ENCODE measurements around the gene ADK.
"Not testable (repeated sequence)": the region's sequence is repeated elsewhere in the genome, so short reads cannot be mapped to it uniquely, and the experiment has no call there.

ADK gene

GRCh38 chr10:74507951-74508350, 356.9 kb downstream of the ADK start:
- Mint-ChIP-seq H3K9me3 (no peaks in the 10 kb centered on the region), H3K27ac (no peak overlapping the region)

GRCh38 chr10:74510594-74510993, 359.6 kb downstream of the ADK start:
- H3K4me1 Mint-ChIP-seq (ENCODE audit: low read depth in 2 of 2), result no peaks in the 10 kb centered on the region
- ATAC-seq (replicated peaks), result no peak
- no peaks in the 10 kb centered on the region for H3K36me3 Mint-ChIP-seq (ENCODE audit: insufficient read depth)
- no peaks in the 10 kb centered on the region for H3K27me3 Mint-ChIP-seq
- peaks cover 2 to 21% of the 10 kb centered on the region in 2 donors for H3K9me3 Mint-ChIP-seq
- no peak overlapping the region for H3K4me3 Mint-ChIP-seq
- no peak overlapping the region for H3K27ac Mint-ChIP-seq
- DNase-seq, result no peak

More at GRCh38 chr10:74507951-74508350, 356.9 kb downstream of the ADK start:
- Mint-ChIP-seq H3K4me3 (no peak overlapping the region), H3K27me3 (no peaks in the 10 kb centered on the region), H3K36me3 (ENCODE audit: insufficient read depth) (no peaks in the 10 kb centered on the region), H3K4me1 (ENCODE audit: low read depth in 2 of 2) (peaks cover 0 to 1% of the 10 kb centered on the region in 2 donors)
- no peak for DNase-seq
- no peak for ATAC-seq (replicated peaks)

GRCh38 chr10:74511051-74511450, 360.0 kb downstream of the ADK start:
- H3K27me3 Mint-ChIP-seq, result no peaks in the 10 kb centered on the region
- H3K4me3 Mint-ChIP-seq, result no peak overlapping the region
- peaks cover 0 to 1% of the 10 kb centered on the region in 2 donors for H3K4me1 Mint-ChIP-seq (ENCODE audit: low read depth in 2 of 2)
- peaks cover 2 to 21% of the 10 kb centered on the region in 2 donors for H3K9me3 Mint-ChIP-seq
- ATAC-seq (replicated peaks), result no peak
- no peaks in the 10 kb centered on the region for H3K36me3 Mint-ChIP-seq (ENCODE audit: insufficient read depth)
- H3K27ac Mint-ChIP-seq, result no peak overlapping the region
- no peak for DNase-seq

- H3K27me3 Mint-ChIP-seq, result no peaks in the 10 kb centered on the region
- peaks cover 0 to 7% of the 10 kb centered on the region in 2 donors for H3K4me1 Mint-ChIP-seq (ENCODE audit: low read depth in 2 of 2)
- ATAC-seq (replicated peaks) (no peak), DNase-seq (no peak)
- H3K9me3 Mint-ChIP-seq, result peaks cover 2 to 21% of the 10 kb centered on the region in 2 donors
- H3K4me3 Mint-ChIP-seq, result no peak overlapping the region
- no peak overlapping the region for H3K27ac Mint-ChIP-seq
- H3K36me3 Mint-ChIP-seq (ENCODE audit: insufficient read depth), result no peaks in the 10 kb centered on the region
Measured at GRCh38 chr10:74514322-74514721, 363.3 kb downstream of the ADK start.

- Mint-ChIP-seq H3K36me3 (ENCODE audit: insufficient read depth) (no peaks in the 10 kb centered on the region), H3K4me1 (ENCODE audit: low read depth in 2 of 2) (peaks cover 0 to 7% of the 10 kb centered on the region in 2 donors), H3K27me3 (no peaks in the 10 kb centered on the region), H3K9me3 (peaks cover 2 to 21% of the 10 kb centered on the region in 2 donors), H3K4me3 (no peak overlapping the region), H3K27ac (no peak overlapping the region)
- DNase-seq, result no peak
- no peak for ATAC-seq (replicated peaks)
Measured at GRCh38 chr10:74518061-74518460, 367.0 kb downstream of the ADK start.

GRCh38 chr10:74521526-74521925, 370.5 kb downstream of the ADK start:
- ATAC-seq (replicated peaks) (no peak), DNase-seq (no peak)
- peaks cover 0 to 1% of the 10 kb centered on the region in 2 donors for H3K4me1 Mint-ChIP-seq (ENCODE audit: low read depth in 2 of 2)
- H3K36me3 Mint-ChIP-seq (ENCODE audit: insufficient read depth), result no peaks in the 10 kb centered on the region
- H3K27ac Mint-ChIP-seq, result no peak overlapping the region
- no peaks in the 10 kb centered on the region for H3K9me3 Mint-ChIP-seq
- no peak overlapping the region for H3K4me3 Mint-ChIP-seq
- no peaks in the 10 kb centered on the region for H3K27me3 Mint-ChIP-seq

GRCh38 chr10:74523199-74523598, 372.2 kb downstream of the ADK start:
- DNase-seq (no peak), ATAC-seq (replicated peaks) (no peak)
- no peak overlapping the region for H3K4me3 Mint-ChIP-seq
- no peaks in the 10 kb centered on the region for H3K36me3 Mint-ChIP-seq (ENCODE audit: insufficient read depth)
- peak overlapping the region in 1 of 2 donors; percentile 3 for H3K27ac Mint-ChIP-seq
- H3K9me3 Mint-ChIP-seq, result no peaks in the 10 kb centered on the region
- no peaks in the 10 kb centered on the region for H3K4me1 Mint-ChIP-seq (ENCODE audit: low read depth in 2 of 2)
- H3K27me3 Mint-ChIP-seq, result no peaks in the 10 kb centered on the region

GRCh38 chr10:74525885-74526284, 374.9 kb downstream of the ADK start:
- peaks cover 0 to 1% of the 10 kb centered on the region in 2 donors for H3K4me1 Mint-ChIP-seq (ENCODE audit: low read depth in 2 of 2)
- H3K27ac Mint-ChIP-seq, result no peak overlapping the region
- no peaks in the 10 kb centered on the region for H3K9me3 Mint-ChIP-seq
- DNase-seq, result no peak
- H3K4me3 Mint-ChIP-seq, result no peak overlapping the region
- peaks cover 4% of the 10 kb centered on the region for H3K36me3 Mint-ChIP-seq (ENCODE audit: insufficient read depth)
- no peak for ATAC-seq (replicated peaks)
- no peaks in the 10 kb centered on the region for H3K27me3 Mint-ChIP-seq

GRCh38 chr10:74527611-74528010, 376.6 kb downstream of the ADK start:
- H3K27me3 Mint-ChIP-seq; H3K36me3 Mint-ChIP-seq (ENCODE audit: insufficient read depth); H3K4me1 Mint-ChIP-seq (ENCODE audit: low read depth in 2 of 2); H3K27ac Mint-ChIP-seq; H3K4me3 Mint-ChIP-seq; H3K9me3 Mint-ChIP-seq; ATAC-seq (replicated peaks); DNase-seq: not testable (repeated sequence)

- DNase-seq, result no peak
- Mint-ChIP-seq H3K9me3 (no peaks in the 10 kb centered on the region), H3K4me1 (ENCODE audit: low read depth in 2 of 2) (peaks cover 0 to 1% of the 10 kb centered on the region in 2 donors), H3K36me3 (ENCODE audit: insufficient read depth) (peaks cover 4% of the 10 kb centered on the region), H3K27me3 (no peaks in the 10 kb centered on the region), H3K4me3 (no peak overlapping the region), H3K27ac (no peak overlapping the region)
- no peak for ATAC-seq (replicated peaks)
Measured at GRCh38 chr10:74529205-74529604, 378.2 kb downstream of the ADK start.

GRCh38 chr10:74530981-74531380, 380.0 kb downstream of the ADK start:
- Mint-ChIP-seq H3K4me1 (ENCODE audit: low read depth in 2 of 2) (peaks cover 0 to 1% of the 10 kb centered on the region in 2 donors), H3K36me3 (ENCODE audit: insufficient read depth) (peaks cover 4% of the 10 kb centered on the region), H3K27ac (no peak overlapping the region), H3K27me3 (no peaks in the 10 kb centered on the region), H3K4me3 (no peak overlapping the region), H3K9me3 (no peaks in the 10 kb centered on the region)
- no peak for DNase-seq
- no peak for ATAC-seq (replicated peaks)

GRCh38 chr10:74539317-74539716, 388.3 kb downstream of the ADK start:
- no peaks in the 10 kb centered on the region for H3K36me3 Mint-ChIP-seq (ENCODE audit: insufficient read depth)
- no peaks in the 10 kb centered on the region for H3K27me3 Mint-ChIP-seq
- DNase-seq (no peak), ATAC-seq (replicated peaks) (no peak)
- no peak overlapping the region for H3K4me3 Mint-ChIP-seq
- H3K4me1 Mint-ChIP-seq (ENCODE audit: low read depth in 2 of 2), result peaks cover 2 to 8% of the 10 kb centered on the region in 2 donors
- H3K27ac Mint-ChIP-seq, result no peak overlapping the region
- no peaks in the 10 kb centered on the region for H3K9me3 Mint-ChIP-seq

GRCh38 chr10:74541375-74541774, 390.4 kb downstream of the ADK start:
- no peak for DNase-seq
- Mint-ChIP-seq H3K4me3 (no peak overlapping the region), H3K27me3 (no peaks in the 10 kb centered on the region), H3K36me3 (ENCODE audit: insufficient read depth) (no peaks in the 10 kb centered on the region), H3K27ac (no peak overlapping the region), H3K9me3 (no peaks in the 10 kb centered on the region), H3K4me1 (ENCODE audit: low read depth in 2 of 2) (peaks cover 2 to 8% of the 10 kb centered on the region in 2 donors)
- no peak for ATAC-seq (replicated peaks)

GRCh38 chr10:74542077-74542476, 391.1 kb downstream of the ADK start:
- no peaks in the 10 kb centered on the region for H3K9me3 Mint-ChIP-seq
- H3K4me1 Mint-ChIP-seq (ENCODE audit: low read depth in 2 of 2), result peaks cover 0 to 5% of the 10 kb centered on the region in 2 donors
- no peaks in the 10 kb centered on the region for H3K27me3 Mint-ChIP-seq
- no peaks in the 10 kb centered on the region for H3K36me3 Mint-ChIP-seq (ENCODE audit: insufficient read depth)
- ATAC-seq (replicated peaks) (no peak), DNase-seq (no peak)
- no peak overlapping the region for H3K27ac Mint-ChIP-seq
- no peak overlapping the region for H3K4me3 Mint-ChIP-seq

- Mint-ChIP-seq H3K27me3 (no peaks in the 10 kb centered on the region), H3K9me3 (no peaks in the 10 kb centered on the region), H3K4me1 (ENCODE audit: low read depth in 2 of 2) (peaks cover 0 to 5% of the 10 kb centered on the region in 2 donors), H3K27ac (peak overlapping the region; percentile 1 to 9), H3K36me3 (ENCODE audit: insufficient read depth) (no peaks in the 10 kb centered on the region), H3K4me3 (no peak overlapping the region)
- DNase-seq (no peak), ATAC-seq (replicated peaks) (no peak)
Measured at GRCh38 chr10:74543276-74543675, 392.3 kb downstream of the ADK start.

All from effector memory CD8-positive, alpha-beta T cell (primary cell).